ENCODE results near the gene RNF8.

RNF8 gene

DNA sequence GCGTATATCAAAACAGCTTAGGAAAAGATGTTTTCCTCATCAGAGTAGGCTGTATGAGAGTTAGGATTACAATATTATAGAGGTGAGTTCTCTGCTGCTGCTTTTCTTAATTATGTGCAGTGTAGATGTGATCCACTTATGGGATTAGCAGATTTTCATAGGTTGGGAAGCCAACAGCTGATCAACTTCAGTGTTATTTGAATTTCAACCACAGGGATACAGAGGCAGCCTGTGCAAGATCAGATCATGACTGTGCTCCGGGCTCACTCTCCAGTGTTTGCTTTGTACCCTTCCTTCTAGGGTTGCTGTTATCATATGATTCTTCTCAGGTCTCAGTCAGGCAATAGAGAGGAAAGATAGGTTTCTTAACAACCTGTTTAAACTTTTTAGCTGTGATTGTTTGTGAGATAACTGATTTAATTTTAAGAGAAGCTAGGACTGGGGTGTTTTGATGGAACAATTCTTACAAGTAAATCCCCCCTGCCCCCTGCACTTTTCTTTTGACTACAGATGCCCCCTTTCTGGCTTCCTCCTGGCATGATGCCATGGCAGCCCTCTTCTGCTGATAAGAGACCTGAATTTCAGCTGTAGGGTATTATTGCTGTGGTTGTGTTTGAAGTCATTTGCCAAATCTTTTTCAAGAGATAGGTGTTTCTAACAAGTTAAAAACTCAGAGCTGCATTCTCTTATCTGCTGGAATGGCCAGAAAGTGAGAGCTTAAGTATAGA is 8.5 kb downstream of the RNF8 start:
- DNase-seq = no peak

- DNase-seq = peak; percentile 53
Measured at GRCh38 chr6:37365791-37366190, 12.0 kb downstream of the RNF8 start.

DNA sequence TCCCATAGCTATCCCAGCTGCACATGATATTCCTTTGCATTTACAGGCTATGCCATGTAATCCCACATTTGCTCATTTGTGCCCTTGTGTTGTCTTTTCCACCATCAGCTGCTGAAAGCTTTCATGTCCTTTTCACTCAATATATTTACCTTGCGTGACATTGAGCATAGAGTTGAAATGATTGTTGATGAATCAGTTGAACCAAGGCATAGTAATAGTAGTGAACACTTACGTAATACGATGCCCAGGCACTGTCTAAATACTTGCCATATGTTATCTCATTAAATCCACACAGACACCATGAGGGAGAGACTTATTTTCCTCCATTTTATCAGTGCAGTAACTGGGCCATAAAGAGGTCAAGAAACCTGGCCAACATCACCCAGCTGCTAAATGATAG is 13.1 kb downstream of the RNF8 start:
- DNase-seq = peak; percentile 95

GRCh38 chr6:37368961-37369320 is 15.2 kb downstream of the RNF8 start:
- DNase-seq = no peak

GRCh38 chr6:37369321-37370201 is 15.8 kb downstream of the RNF8 start:
- DNase-seq = no peak

DNA sequence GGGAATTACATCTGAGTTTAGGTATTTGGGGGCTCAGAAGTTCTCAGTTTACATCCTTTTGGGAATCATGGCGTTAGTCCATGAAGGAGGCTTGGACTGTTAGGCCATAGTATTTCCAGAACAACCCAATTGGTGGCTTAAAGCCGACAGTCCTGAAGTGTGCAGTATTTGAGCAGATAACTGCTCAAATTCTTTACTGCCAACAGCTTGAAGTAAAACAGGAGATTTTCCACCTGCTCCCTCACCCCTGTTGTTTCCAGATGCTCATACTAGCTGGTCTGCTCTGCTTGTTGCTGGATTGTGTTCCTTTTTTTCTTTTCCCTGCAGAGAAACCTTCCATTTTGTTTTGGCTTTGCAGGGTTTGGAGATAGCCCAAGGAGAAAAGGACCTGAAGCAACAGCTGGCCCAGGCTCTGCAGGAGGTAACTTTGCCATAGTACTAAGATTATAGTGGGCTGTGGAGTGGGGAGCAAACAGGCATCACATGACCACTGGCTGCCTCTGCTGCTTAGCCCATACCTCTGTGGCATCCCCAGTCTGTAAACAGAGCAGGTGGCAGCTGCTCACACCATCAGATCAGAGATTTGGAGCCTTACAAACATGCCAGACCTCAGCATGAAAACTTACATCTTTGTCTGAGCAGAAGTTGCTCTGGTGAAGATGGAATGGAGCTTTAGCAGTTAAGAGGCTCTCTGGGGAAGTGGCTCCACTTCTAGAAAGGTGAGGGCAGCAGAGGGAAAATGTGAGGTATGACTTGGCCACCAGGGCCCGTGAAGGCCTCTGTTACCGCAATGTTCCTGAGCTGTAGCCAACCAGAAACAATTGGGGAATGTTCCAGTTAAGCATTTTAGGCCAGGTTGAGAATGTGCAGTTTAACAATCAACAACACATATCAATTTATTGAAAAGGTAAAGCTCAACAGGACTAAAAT is 17.6 kb downstream of the RNF8 start:
- DNase-seq = peak; percentile 93

DNA sequence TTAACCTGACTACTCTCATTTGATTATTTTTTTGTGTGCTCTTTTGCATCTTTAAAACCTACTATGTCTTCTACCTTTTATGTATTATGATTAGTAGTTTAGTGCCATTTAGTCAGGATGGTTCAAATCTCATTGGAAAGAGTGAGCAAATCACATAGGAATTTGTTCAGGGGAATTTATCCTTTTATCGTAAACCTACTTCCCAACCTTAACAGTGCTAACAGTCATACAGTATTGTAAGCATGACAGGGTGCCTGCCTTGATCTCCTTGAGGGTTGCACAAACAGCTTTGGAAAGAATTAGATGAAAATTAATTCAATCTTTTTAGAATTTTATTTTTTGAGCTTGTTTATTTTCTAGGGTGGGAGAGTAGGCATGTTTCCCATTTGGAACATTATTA is 18.3 kb downstream of the RNF8 start:
- no peak for DNase-seq

- DNase-seq = peak; percentile 51
Measured at GRCh38 chr6:37373822-37374471, 20.2 kb downstream of the RNF8 start.

GRCh38 chr6:37375376-37375775 is 21.6 kb downstream of the RNF8 start:
- DNase-seq = peak; percentile 18

DNA sequence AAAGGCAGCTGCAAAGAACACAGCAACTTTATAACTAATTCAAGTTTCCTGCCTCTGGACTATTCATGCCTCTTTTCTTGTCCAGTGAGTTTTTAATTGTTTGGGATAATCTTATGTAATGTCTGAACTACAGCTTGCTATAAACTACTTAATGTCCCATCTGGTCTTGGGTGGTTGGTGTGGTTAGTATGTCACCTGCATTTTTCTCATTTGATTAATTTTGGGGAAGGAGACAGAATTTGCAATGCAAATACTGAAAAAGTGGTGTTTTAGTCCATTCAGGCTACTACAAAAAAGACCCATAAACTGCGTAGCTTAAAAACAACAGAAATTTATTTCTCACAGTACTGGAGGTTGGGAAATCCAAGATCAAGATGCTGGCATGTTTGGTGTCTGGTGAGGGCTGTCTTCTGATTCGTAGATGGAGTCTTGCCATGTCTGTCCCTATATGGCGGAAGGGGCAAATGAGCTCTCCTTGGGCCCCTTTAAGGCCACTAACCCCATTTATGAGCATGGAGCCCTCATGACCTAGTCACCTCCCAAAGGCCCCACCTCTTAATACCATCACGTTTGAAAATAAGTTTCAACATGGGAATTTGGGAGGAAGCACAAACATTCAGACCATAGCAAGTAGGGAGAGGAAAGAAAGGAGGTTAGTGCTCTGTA is 22.4 kb downstream of the RNF8 start:
- DNase-seq = no peak

GRCh38 chr6:37381579-37381978 is 27.8 kb downstream of the RNF8 start:
- DNase-seq = peak; percentile 87

- DNase-seq = no peak
Measured at GRCh38 chr6:37382994-37383765, 29.4 kb downstream of the RNF8 start.

- DNase-seq = no peak
Measured at GRCh38 chr6:37388578-37388977, 34.8 kb downstream of the RNF8 start.

DNA sequence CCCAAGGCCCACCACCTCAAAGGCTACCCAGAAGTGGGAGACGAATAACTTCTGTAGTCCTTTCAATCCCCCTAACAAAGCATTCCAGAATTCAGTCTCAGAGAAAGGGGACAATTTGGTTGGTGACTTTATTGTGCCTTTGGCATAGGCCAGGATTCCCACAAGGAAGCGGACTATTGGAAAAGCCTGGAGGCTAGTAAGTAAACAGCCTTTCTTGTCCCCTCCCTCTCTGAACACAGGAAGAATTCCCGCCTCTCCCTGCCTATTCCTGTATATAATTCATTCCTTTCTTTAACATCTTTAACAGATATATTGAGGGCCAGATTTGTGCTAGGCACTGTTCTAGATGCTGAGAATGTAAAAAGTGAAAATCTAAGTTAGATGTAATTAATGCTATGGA is 36.1 kb downstream of the RNF8 start:
- DNase-seq = no peak

- DNase-seq = no peak
Measured at GRCh38 chr6:37391120-37391519, 37.3 kb downstream of the RNF8 start.

DNA sequence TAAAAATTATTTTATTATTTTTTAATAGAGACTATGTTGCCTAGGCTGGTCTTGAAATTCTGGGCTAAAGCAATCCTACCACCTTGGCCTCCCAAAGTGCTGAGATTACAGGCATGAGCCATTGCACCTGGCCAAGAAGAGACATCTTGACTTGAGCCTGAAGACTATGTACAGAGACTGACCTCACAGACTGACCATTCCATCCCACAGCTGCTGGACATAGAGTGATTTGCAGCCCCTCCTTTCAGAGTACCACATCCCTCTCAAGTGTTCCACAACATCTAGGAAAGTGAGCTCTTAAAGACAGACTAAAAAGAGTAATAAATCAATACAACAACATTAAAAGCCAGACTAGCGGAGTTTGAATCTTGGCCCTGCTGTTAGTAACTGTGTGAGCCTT is 39.0 kb downstream of the RNF8 start:
- DNase-seq = no peak

GRCh38 chr6:37393381-37393929 is 39.7 kb downstream of the RNF8 start:
- DNase-seq = no peak

GRCh38 chr6:37396571-37397180 is 42.9 kb downstream of the RNF8 start:
- DNase-seq = no peak

- DNase-seq = no peak
Measured at GRCh38 chr6:37399131-37399530, 45.3 kb downstream of the RNF8 start.

DNA sequence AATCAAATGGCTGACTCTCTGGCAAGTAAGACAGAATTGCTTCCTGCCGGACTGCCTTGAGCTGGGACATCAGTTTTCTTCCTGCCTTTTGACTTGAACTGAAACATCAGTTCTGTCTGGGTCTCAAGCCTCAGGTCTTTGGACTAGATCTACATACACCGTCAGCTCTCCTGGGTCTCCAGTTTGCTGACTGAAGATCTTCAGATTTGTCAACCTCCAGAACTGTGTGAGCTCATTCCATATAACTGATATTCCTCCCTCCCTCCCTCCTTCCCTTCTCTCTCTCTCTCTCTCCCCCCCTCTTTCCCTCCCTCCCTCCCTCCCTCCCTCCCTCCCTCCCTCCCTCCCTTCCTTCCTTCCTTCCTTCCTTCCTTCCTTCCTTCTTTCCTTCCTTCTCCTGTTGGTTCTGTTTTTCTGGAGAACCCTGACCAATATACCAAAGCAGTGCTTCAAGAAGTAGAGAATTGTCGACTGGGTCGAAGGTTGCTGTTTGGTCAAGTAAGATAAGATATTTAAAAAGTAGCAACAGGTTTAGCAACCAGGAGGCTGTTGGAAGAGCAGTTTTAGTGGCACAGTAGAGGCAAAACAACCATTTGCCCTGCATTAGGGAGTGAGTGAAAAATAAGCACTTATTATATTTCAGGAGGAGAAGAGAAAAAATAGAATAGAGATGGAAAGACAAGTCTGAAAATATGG is 46.2 kb downstream of the RNF8 start:
- no peak for DNase-seq
